ENCODE measurements around the gene ATG2B. TPM values are rescaled to one million over a fixed set of nuclear protein-coding genes. Genes with fewer than 3 reads are reported as not detected.

ATG2B gene
- total and polyA plus RNA-seq, 10 donors, result 2.9 to 38.2 (median 29.8) TPM

DNA sequence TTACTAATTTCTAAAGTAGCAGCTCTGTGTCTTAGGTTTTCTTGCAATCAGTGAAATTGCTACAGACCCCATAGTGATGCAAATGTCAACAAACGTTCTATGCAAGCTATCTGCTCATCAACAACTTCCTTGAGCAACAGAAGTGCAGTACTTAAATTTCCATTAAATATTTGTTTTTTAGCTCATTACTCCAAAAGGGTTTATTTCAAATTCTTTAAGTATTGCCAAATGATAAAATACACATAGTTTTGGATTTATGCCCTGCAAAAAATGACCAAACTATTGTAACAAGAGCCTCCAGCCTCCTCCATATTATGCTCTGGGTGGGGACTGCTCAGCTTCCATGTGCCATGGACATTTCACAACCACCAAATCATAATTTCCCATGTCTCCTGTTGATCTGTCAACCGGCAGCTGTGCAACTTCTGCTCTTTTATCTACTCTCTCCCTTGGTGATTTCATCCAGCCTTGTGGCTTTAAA, 102.8 kb downstream of the ATG2B start:
- WGBS, 5 donors, result 33 to 58% (median 41%) methylated on average over 2 of the region's 2 CpGs
- Histone ChIP-seq H3K36me3 (no peaks in the 10 kb centered on the region), H3K27ac (no peak overlapping the region), H3K4me3 (no peak overlapping the region), H3K9me3 (no peaks in the 10 kb centered on the region), H3K27me3 (replicated peaks in 1 of 7) (peaks cover 0 to 36% (median 0%) of the 10 kb centered on the region in 7 donors), H3K4me1 (no peaks in the 10 kb centered on the region)
- intact Hi-C loops (cut with DNase I; ENCODE audit: low total_unique reads), result no loop called here
- TF ChIP-seq POLR2AphosphoS5 (IDR thresholded peaks at IDR 0.05), result no peak
- TF ChIP-seq, protein P1, sequence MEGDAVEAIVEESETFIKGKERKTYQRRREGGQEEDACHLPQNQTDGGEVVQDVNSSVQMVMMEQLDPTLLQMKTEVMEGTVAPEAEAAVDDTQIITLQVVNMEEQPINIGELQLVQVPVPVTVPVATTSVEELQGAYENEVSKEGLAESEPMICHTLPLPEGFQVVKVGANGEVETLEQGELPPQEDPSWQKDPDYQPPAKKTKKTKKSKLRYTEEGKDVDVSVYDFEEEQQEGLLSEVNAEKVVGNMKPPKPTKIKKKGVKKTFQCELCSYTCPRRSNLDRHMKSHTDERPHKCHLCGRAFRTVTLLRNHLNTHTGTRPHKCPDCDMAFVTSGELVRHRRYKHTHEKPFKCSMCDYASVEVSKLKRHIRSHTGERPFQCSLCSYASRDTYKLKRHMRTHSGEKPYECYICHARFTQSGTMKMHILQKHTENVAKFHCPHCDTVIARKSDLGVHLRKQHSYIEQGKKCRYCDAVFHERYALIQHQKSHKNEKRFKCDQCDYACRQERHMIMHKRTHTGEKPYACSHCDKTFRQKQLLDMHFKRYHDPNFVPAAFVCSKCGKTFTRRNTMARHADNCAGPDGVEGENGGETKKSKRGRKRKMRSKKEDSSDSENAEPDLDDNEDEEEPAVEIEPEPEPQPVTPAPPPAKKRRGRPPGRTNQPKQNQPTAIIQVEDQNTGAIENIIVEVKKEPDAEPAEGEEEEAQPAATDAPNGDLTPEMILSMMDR (IDR thresholded peaks at IDR 0.05 in 8 of 11, conservative IDR thresholded peaks at IDR 0.05 in 3 of 11), result no peak
- no peak for TF ChIP-seq POLR2A (IDR thresholded peaks at IDR 0.05)
- no peak for DNase-seq

DNA sequence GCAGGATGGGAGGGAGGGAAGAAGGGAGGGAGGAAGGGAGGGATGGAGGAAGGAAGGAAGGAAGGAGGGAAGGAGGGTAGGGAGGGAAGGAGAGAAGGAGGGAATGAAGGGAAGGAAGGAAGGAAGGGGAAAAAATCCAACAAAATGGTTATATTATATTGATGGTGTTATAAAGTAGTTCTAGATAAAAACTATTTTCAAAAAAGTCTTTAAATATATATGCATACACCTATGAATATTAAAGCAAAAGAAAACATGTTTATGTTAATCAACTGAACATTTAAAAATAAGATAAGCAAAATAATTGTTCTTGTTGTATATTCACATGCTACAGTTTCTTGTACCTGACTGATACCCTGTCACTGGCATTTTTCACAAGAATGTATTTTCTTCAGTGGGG, 105.2 kb downstream of the ATG2B start:
- DNase-seq, result no peak
- TF ChIP-seq, protein P1 (IDR thresholded peaks at IDR 0.05 in 8 of 11, conservative IDR thresholded peaks at IDR 0.05 in 3 of 11), result no peak
- TF ChIP-seq POLR2AphosphoS5 (IDR thresholded peaks at IDR 0.05) (no peak), POLR2A (IDR thresholded peaks at IDR 0.05) (no peak)
- H3K27me3 ChIP-seq (replicated peaks in 1 of 7), result peaks cover 0 to 59% (median 0%) of the 10 kb centered on the region in 7 donors
- no peak overlapping the region for H3K27ac ChIP-seq
- no peaks in the 10 kb centered on the region for H3K36me3 ChIP-seq
- intact Hi-C loops (cut with DNase I; ENCODE audit: low total_unique reads), result no loop called here
- H3K4me1 ChIP-seq, result no peaks in the 10 kb centered on the region
- H3K4me3 ChIP-seq, result no peak overlapping the region
- H3K9me3 ChIP-seq, result no peaks in the 10 kb centered on the region

DNA sequence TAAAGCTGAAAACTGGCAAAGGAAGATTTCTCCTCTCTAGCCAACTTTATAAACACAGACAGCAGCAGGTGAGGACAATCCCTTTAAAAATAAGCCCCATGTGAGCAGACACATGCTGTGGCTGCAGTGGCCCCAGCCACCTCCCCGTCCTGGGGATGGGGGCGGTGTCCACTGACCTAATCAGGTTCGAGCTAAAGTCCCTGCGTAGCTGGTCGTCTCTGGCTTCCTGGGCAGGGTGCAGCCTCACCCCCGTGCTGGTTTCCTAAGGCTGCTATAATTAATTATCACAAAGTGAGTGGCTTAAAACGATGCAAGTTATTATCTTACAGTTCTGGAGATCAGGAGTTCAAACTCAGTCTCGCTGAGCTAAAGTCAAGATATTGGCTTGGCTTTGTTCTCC, 106.1 kb downstream of the ATG2B start:
- Histone ChIP-seq H3K27me3 (replicated peaks in 1 of 7) (peaks cover 0 to 64% (median 0%) of the 10 kb centered on the region in 7 donors), H3K4me1 (no peaks in the 10 kb centered on the region), H3K9me3 (no peaks in the 10 kb centered on the region), H3K36me3 (no peaks in the 10 kb centered on the region), H3K4me3 (no peak overlapping the region), H3K27ac (no peak overlapping the region)
- DNase-seq, result no peak
- intact Hi-C loops (cut with DNase I; ENCODE audit: low total_unique reads), result no loop called here
- 75 to 81% (median 76%) methylated on average over 8 of the region's 8 CpGs for WGBS, 5 donors
- TF ChIP-seq POLR2A (IDR thresholded peaks at IDR 0.05) (no peak), POLR2AphosphoS5 (IDR thresholded peaks at IDR 0.05) (no peak)
- TF ChIP-seq, protein P1 (IDR thresholded peaks at IDR 0.05 in 8 of 11, conservative IDR thresholded peaks at IDR 0.05 in 3 of 11), result no peak

DNA sequence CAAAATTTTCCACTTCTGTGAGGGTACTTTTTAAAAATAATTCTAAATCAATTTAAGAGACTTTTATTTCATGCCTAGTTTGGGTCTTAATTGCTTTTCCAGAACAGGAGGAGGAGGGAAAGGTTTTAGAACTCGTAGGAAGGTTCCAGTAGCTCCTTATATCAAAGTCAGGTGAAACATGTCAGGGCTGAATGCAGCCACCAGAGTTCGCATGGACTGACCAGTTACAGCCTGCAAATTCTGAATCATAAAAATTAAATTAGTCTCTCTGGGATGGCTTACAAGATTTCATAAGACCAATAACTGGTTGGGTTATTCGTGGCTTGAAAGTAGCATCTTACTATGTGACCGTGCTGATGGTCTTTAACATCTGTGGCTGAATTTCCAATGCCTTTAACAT, 106.7 kb downstream of the ATG2B start:
- intact Hi-C loops (cut with DNase I; ENCODE audit: low total_unique reads), result no loop called here
- no peak for DNase-seq
- H3K27me3 ChIP-seq (replicated peaks in 1 of 7), result peaks cover 0 to 59% (median 0%) of the 10 kb centered on the region in 7 donors
- no peak overlapping the region for H3K4me3 ChIP-seq
- no peak overlapping the region for H3K27ac ChIP-seq
- no peaks in the 10 kb centered on the region for H3K4me1 ChIP-seq
- H3K36me3 ChIP-seq, result no peaks in the 10 kb centered on the region
- WGBS, 5 donors, result 80 to 88% (median 85%) methylated on average over 4 of the region's 4 CpGs
- TF ChIP-seq, protein P1 (IDR thresholded peaks at IDR 0.05 in 8 of 11, conservative IDR thresholded peaks at IDR 0.05 in 3 of 11), result no peak
- TF ChIP-seq POLR2AphosphoS5 (IDR thresholded peaks at IDR 0.05) (no peak), POLR2A (IDR thresholded peaks at IDR 0.05) (no peak)
- no peaks in the 10 kb centered on the region for H3K9me3 ChIP-seq

Data from spleen (tissue), 11 donors.